GM11168 (cell line): ENCODE data around the gene GRB10.
"Not testable (repeated sequence)": the region's sequence is repeated elsewhere in the genome, so short reads cannot be mapped to it uniquely, and the experiment has no call there.

ENCODE experiments used
- in situ Hi-C: fragments of 300-500 bp; cut with MboI; formaldehyde crosslinking; loops from one replicate; pipeline ENCODE4 v1.12.0; 2022; ENCODE audit warnings: low sequenced_read_pairs; ENCODE audit not compliant: unreplicated experiment

Gene GRB10

DNA sequence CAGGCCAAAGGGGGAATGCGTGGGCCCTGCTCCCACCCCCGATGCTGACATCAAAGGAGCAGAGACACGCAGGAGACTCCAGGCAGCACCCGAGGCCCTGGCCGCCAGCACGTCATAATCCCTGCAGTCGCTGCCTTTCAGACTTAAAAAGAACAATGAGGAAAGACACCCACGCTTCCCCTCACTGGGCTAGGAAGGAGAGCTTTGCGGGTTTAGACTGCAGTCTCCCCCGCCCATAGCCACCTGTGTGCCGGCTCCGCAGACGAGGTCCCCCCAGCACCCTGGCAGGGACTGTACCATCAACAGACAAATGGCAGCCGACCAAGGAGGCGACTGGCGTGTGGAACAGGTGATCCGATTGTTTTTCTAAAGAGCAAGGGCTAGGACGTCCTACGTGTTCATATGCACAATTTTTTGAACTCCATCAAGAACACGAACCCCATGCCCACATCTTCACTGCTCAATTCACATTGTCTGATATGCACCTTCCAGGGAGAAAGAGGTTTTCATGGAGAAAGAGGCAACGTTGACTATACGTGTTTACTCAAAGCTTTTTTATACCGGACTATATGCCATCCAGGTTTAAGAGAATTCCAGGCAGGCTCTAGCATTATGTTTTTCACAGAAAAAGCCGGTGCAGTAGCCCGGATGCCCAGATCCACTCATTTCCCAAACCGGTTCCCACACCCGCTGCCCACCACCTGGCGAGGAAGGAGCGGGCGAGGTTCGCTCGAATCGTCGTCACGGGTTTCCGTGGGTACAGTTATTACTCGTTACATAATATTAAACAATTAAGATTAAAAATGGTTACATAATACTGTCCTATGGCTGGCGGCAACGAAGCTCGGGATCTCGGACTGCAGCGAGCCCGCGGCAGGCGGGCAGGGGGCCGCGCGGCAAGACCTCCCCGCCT, 1.1 kb downstream of the GRB10 start:
- in situ Hi-C loops, result no loop called here

DNA sequence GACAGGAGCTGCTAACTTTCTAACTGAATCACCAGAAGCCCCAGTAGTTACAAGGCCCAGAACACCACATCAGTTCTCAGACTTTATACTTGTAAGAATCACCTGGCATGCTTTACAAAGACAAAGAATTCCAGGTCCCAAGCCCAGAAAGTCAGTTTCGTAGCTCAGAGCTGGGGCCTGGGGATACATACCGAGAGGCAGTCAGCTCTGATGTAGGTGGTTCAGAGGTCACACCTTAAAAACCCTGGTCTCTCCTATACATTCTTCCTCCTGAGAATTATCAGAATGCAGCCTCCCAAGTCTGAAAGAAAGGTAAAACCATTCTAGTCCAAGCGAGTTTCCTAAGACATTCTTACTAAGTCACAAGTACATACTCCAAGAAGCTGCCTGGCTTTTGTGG, 2.3 kb downstream of the GRB10 start:
- in situ Hi-C loops, result no loop called here

DNA sequence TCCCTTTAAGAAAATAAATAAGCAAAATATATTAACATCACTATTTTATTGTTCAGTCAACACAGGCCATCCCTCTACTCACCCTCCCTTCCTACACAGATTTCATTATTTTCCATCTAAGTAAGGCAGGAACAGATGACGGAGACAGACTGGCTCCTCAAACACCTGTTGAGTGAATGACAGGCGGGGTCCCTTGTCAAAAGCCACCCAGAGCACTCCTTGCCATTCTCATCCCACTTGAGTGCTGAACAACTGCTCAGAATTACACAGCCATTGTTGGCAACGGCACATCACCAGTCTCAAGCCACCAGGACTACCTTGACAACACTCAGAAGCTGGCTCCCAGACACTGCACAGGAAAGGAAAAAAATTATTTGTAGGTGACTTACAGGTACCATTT, 3.3 kb downstream of the GRB10 start:
- in situ Hi-C loops, result no loop called here

DNA sequence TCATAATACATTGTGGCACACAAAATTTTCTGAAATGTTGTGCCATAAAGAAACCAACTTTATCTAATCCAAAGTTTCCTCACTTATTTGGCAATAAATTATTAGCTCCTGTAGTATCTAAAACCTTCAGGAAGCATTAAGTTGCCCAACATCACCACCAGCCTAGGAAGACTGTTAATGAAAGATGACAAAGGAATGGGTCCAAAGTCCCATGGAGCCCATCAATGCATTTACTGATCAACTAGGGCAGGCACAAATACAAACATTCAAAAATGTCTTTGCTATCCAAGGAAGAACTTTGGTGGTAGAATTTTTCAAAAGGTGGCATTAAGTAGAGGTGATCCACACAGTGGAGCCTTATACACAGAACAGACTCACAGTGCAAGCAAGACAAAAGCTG, 4.5 kb downstream of the GRB10 start:
- in situ Hi-C loops, result no loop called here

DNA sequence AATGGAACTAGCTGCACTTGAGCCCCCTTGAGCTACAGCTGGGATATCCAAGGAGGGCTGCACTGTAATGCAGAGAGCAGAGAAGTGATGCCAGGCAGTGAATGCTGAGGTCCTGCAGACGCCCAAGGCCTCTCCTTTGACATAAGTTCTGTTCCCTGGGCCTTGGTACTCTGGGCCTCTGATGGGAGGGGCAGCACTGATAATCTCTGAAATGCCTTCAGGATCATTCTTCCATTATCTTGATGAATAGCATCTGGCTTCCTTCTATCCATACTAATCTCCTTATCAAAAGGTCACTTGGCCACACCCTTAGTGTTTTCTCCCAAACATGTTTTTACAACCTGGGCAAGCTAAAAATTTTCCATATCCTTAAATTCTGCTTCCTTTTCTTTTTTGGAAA, 6.9 kb downstream of the GRB10 start:
- in situ Hi-C loops, result no loop called here

DNA sequence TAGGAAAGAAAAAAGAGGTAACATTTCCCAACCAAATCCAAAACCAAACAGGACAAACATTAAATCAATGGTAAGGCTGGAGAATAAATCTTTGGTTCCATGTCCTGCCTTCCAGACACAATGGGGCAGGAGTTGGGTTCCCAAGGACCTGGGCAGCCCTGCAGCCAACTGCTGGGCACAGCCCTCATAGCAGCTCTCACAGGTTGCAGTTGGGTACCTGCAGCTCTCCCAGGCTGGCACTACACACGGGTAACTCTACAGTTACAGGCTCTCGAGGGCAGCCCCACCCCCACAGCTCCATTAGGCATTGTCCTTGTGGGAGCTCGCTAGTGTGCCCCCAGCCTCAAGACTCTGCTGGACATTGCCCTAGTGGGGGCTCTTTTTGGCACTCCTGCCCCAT, 7.5 kb downstream of the GRB10 start:
- in situ Hi-C loops, result no loop called here

DNA sequence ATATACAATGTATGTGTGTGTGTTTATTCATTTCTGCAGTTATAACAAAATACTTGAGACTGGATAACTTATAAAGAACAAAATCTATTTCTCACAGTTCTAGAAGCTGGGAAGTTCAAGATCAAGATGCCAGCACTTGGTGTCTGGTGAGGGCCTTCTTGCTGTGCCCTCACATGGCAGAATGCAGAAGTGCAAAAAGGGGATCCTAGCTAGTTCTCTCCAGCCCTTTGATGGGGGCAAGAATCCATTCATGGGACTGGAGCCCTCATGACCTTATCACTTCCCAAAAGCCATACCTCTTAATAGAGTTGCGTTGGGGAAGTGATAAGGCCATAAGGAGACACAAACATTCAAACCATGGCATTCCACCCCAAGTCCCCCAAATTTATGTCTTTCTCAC, 8.4 kb downstream of the GRB10 start:
- in situ Hi-C loops, result no loop called here

DNA sequence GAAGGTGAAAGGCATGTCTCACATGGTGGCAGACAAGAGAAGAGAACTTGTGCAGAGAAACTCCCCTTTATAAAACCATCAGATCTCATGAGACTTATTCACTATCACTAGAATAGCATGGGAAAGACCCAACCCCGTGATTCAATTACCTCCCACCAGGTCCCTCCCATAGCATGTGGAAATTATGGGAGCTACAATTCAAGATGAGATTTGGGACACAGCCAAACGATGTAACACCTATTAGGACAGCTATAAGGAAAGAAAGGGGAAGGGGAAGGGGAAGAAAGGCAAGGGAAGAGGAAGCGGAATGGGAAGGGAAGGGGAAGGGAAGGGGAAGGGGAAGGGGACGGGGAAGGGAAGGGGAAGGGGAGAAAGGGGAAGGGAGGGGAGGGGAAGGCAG, 9.6 kb downstream of the GRB10 start:
- in situ Hi-C loops, result not testable (repeated sequence)

DNA sequence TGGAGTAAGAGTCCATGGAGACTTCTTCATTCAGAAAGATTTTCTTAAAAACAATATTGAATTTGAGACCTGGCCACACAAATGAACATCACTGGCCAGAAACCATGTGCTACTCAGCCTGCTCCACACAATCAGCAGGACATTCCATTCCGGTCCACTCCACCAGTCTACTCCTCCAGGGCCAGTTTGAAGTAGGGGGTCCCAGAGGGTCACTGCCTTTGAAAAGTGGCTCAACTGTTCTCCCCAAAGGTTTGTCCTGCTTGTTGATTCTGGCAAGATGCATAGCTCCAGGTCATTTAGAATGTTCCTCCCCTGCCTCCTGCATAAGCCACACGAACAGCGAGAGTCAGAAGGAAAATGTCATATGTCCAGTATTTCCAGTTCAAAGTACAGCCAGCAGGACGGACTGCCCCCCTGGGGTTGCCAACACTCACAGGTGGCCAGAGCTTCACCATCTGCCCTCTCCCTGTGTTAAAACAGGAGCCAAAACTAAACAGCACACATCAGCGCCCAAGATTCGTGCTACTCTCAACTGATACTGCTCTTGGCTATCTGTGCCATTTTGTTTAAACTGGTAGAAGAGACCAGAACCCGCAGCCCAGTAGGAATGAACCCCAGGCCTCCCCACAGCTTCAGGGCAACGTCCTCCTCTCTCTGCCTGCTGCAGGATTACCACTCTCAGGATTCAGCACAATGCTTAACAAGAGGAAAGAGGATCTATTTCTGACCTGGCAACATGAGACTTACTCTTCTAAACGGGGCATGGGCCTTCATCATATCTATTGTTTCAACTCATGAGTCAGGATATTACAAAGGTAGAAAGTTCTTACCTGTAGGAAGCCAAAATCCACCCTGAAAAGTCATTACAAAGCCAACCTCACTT, 11.3 kb downstream of the GRB10 start:
- in situ Hi-C loops, result no loop called here

DNA sequence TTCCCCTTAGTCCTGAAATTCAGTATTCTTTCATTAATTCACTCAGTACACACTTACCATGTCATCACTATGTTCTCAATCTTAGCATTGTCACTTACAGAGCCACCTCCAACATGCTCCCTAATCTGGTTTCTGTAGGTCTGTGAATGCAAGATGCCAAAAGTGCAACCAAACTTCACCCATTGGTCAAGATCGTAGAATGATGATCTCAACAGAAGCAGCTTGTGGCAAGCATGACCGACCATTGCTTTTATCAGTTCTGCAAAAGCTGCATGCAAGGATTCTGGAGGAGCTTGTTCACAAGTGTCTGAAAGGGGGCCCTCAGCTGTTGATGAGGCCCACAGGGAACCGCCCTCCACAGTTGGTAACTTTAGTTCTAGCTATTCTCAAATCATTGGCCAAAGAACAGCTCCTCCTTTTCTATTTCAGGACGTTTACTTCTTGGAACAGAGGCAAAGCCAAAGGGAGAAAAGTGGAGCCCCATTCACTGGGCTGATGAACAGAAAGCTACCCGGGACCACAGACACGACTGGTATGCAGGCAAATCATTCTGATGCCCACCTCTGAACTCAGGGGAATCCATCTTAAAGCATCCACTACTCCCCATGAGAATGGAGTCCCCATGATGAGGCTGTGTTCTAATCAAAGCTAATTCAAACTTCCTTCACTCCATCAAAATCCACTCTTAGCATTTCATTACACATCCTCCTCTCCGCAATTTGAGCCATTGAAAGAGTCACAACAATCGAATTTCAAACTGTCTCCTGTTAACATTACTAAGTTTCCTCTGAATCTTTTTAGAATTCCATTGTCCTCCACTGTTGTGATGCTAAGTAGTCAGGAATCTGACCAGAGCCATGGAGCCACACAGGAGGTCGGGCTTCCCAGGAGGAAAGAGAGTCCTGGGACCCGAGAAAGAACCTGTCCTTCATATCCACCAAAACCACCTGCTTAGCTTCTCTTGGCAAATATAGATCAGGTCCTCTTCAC, 13.9 kb downstream of the GRB10 start:
- in situ Hi-C loops, result no loop called here

DNA sequence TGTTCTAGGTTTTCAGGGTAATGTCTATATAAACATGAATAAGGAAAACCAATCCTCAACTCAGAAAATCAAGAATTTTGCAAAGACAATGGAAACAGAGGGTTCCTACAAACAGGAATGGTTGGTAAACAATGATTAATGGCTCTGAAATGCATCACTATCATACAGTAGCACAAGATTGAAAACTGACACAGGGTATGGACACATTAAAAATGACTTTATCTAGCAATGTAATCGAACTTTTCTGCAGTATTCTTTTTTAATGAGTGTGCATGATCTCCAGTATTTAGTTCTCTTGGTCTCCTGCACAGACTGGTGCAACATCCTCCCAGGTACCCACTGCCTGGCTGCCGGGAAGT, 15.9 kb downstream of the GRB10 start:
- in situ Hi-C loops, result no loop called here

DNA sequence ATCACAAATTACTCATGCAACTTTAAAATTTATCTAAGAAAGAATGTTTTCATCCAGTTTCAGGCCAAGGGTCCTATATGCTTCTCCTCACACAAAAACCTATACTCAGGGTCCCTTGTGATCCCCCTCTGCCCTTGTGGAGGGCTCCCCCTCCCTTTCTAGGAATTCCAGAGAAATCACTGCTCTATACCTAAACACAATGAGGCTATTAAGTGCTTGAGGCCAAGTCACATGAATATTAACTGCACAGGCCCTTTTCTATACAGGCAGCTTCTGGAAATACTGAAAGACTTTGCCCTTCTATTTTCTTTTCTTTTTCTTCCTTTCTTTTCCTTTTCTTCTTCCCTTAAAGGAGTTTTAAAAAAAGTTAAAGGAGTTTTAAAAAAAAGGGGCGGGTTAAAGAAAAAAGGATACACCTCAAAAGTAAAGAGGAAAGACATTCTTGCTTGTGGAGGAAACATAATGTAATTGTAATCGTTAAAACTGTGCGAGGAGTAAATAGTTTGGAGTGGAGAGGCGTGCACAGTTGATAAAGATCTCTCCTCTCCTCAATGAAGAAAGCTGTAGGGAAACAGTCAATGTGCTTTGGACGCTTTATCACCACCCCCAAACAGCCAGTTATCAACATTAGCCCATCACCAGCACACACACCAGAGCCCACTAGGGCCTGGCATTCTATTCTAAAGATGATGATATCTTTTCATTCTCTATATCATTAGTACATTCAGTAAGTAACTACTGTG, 16.4 kb downstream of the GRB10 start:
- in situ Hi-C loops, result no loop called here

DNA sequence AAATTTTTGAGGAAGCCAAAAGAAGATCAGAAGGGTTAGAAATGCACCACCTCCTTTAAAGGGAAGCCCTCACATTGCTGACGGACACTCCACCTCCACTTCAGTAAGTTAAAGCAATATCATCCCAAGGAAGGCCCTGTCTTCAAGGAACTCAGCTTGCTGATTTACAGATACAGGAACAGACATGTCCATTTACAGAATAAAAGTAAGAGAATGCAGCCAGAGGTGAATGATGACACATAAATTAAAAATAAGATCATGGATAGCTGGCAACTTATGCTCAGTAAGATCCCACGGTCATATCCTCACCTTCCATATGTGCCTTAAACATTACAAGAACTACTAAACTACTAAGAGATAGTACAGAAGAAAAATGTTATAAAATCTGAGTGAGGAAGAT, 20.4 kb downstream of the GRB10 start:
- in situ Hi-C loops, result no loop called here

DNA sequence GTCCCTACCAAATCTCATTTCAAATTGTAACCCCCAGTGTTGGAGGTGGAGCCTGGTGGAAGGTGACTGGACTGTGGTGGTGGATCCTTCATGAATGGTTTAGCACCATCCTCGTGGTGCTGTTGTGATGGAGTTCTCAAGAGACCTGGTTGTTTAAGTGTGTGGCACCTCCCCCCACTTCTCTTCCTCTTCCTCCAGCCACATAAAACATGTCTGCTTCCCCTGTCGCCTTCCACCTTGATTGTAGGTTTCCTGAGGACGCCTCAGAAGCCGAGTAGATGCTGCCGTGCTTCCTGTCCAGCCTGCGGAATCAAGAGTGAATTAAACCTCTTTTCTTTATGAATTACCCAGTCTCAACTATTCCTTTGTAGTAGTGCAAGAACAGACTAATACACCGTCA, 21.0 kb downstream of the GRB10 start:
- in situ Hi-C loops, result no loop called here

DNA sequence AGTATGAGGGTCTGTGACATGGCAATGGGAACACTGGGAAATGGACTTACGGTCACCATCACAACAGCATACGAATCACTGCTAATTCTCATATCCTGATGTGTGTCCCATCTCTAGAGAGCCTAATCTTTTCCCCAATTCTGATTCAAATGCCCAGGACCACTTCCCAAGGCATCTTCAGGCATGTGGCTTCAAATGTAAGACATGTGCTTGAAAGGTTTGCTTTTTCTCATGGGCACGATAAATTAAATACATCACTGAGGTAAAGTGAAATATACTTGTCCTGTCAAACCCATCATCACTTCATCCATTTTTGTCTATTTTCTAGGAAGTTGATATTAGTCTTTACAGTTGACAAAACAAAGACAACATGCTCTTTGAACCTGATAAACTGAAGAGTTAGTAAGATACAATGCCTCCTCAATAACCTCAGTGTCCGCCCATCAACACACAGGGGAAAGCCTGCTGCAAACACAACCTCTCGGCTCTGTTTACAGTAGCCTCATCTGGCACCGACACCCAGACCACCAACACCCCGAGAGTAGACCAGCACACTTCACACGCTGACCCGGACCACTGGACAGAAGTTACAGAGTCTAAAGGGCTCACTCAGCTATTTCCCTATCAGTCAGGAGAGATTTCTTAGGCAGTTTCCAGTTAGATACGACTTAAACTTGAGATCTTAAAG, 24.8 kb downstream of the GRB10 start:
- in situ Hi-C loops, result no loop called here

DNA sequence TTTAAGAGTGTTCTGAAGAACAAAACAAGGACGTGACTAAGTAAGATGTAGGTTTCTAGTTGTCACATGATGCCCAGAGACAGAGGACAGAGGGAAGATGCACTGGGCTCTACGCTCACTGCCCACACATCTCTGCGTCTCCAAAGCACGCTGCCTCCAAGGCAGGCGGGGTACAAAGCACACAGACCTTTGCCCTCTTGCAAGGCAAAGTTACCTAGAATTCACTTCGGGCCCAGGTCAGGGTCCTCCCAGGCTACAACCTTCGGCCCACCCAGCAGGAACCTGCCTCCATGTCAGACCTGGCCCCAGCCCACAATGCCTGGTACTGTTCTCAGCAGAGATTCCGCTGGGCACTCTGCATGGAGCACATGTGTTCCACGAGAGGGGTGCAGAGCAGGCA, 26.5 kb downstream of the GRB10 start:
- in situ Hi-C loops, result no loop called here

DNA sequence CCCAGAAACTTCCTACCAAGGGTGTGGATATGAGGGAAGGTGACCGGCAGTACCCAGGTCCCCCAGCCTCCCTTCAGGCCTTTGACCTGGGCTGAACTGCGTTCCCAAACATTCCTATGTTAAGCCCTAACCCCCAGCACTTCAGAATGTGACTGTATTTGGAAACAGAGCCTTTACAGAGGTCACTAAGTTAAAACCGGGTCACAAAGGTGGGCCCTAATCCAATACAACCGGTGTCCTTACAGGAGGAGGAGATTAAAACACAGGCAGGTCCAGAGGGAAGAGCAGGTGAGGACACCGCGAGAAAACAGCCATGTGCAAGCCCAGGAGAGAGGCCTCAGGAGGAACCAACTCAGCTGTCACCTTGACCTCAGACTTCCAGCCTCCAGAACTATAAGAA, 28.0 kb downstream of the GRB10 start:
- in situ Hi-C loops, result no loop called here

DNA sequence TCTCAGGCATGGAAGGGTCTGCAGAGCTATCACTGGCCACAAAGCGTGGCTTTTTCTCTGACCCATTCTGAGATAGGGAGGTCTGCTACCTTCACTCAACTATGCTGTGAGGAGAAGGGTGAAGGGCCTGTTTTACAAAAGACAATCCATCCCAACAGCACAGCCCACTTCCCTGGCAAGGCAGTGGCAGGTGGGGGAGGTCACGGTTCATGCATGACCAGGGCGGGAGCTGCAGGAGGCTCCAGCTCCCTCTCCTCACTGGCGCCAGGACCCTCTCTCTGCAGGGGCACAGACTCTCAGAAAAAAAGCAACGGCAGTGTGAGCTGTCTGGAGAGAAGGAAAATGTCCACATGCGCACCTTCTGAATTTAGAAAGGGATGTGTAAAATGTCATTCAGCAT, 28.5 kb downstream of the GRB10 start:
- in situ Hi-C loops, result no loop called here

DNA sequence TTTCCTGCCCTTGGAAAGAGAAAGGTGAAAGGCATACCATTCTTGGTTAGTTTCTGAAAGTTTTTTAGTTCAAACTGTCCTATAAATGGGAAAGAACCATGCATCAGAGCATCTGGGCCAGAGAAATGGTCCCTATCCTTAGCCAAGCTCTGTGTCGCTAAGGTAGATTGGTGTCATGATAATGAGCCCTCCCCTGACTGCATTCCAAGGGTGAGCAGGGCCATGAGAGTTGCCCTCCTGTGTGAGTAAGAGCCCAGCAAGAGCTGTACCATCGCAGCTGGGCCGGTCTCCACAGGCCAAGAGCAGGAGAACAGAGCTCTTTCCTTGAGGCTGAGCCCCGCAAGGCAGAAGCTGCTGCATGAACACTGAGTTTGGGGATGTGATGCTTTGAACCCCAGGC, 30.3 kb downstream of the GRB10 start:
- in situ Hi-C loops, result no loop called here
